HG03457 (cell line): ENCODE data around the gene TUBB1.
A peak's percentile ranks its signal among the peaks of the same experiment; 100 is the strongest.
"Not testable (repeated sequence)": the region's sequence is repeated elsewhere in the genome, so short reads cannot be mapped to it uniquely, and the experiment has no call there.

Experiments
- ATAC-seq: cut with Tn5 transposase; IDR thresholded peaks from one replicate; pipeline ENCODE4 v1.9.1; 2021; ENCODE audit warnings: moderate number of reproducible peaks; ENCODE audit not compliant: unreplicated experiment

Gene TUBB1

GRCh38 chr20:59005523-59006166 lies 13.6 kb upstream of the TUBB1 start:
- ATAC-seq: peak; percentile 0

DNA sequence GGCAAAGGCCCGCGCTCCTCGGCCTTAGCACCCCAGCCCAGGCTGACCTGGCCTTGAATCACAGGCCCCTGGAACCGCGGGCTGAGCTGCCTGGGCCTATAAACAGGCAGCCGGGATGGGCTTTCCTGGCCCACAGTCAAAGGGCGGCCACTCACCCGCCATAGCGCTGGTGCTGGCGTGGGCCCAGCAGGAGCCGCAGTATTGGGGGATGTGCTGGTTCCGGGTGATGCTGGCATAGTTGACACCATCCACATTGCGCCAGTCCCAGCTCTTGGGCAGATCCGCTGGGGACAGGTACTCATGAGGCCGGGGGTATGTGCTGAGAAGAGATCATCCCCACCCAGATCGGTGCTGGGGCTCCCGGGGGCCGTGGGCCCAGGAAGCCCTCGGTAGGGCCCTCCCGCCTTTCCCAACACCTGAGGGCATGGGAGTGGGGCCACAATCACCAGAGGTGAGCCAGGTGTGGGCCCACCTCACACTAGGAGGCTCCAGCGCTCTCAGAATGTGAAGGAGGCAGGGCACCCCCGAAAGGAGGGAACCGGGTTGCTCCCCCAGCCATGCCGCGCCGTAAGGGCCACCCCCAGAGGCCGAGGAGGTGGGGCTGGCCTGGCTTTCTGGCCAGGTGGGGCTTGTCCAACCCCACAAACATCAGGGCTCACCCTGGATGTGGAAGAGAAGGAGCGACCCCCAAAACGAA lies 12.9 kb upstream of the TUBB1 start:
- ATAC-seq: no peak

DNA sequence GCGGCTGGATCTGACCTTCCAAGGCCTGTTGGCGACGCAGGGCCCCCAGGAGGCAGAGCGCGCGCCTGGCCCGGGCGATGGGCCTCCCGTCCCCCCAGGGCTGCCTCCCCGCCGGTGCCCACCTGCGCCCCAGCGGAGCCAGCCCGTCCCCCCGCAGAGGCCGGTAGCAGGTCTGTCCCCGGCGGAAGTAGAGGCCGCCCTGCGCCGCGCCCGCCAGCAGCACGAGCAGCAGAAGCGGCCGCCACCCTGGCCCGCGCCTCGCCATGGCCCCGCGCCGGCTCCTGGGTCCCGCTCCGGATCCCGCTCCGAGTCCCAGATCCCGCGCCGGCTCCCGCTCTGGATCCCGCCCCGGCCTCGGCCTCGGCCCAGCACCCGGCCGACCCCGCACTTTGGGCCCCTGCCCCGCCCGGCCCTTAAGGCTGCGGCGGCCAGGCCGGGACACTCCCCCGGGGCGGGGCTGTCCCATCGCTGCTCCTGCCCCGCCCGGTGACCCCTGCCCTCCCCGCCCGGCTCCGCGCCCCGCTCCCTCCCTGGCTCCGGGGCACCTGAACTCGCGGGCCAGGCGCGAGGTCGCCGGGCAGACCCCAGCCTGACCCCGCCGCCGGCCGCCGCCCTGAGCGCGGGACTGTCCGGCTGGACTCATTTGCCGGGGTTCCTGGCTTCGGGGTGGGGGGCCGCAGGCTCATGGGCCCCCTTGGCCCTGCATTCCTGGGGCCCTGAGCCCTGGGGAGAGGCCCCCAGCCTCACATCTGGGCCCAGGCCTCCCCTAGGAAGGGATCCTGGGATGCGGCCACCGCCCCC lies 12.2 kb upstream of the TUBB1 start, which contains the start of gene CTSZ:
Gene CTSZ (minus strand): TSS at position 391 of the 801 bp plus-strand sequence. CDS start 126 bp downstream, at position 265.
- ATAC-seq: no peak

DNA sequence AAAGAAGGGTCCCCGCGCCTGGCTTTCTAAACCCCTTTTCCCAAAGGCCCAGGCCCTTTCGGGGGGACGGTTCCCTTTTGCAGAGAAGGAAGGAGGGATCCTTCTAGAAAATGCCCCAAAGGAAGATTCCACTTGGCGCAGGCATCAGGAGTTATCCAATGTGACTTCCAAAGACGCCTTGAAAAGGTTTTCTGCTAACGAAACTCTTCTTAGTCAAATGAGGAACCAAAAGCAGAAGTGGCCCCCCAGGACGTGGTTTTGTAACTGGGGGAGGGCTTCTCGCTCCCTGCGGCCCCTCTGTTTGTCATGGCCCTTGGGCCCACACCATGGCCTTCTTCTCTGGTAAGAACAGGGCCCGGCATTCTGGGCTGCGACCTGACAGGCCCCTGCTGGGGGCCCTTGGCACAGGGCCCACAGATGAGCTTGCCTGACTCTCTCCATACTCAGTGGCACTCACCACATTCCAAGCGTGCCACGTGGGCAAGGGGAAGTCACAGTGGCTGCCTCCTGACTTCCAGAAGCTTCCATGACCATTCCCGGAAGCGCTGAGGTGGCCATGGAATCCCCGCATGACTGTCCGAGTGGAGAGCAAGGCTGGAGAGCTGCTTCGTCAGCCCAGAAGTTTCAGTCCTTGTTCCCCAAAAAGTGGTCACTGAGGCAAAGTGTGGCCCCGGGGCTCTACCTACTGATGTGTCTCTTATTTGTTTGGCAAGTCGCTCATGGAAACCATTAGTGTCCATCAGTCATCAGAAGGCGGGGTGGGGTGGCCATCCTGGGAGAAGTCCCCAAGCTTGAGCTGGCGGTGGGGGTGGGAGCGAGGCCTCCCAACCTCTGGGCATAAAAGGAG lies 11.3 kb upstream of the TUBB1 start:
- ATAC-seq: no peak

DNA sequence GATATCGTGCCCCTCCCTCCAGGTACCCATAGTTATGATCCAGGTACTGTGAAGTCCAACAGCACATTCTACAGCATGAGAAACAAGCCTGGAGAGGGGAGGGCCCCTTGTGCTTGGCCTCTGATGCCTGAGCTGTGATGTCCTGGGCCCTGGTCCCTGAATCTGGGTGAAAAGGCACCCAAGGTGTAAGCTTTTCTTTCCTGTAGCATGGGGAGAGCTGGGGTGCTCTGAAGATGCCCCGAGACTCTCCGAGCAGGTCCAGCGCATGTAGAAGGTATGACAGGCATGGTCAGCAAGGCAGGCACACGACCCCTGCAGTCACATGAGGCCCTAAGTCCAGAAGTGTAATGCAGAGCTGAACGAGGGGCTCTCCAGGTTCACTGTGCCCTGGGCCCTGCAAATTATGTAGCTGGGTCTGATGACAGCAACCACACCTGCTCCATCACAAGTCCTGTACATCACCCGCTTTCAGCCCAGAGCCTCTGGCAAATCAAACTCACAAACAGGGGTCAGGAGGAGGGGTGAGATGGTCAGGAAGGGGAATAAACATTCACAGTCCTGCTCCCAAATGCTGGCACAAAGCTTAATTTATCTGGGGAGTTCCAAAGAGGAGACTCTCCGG lies 10.4 kb upstream of the TUBB1 start:
- no peak for ATAC-seq

DNA sequence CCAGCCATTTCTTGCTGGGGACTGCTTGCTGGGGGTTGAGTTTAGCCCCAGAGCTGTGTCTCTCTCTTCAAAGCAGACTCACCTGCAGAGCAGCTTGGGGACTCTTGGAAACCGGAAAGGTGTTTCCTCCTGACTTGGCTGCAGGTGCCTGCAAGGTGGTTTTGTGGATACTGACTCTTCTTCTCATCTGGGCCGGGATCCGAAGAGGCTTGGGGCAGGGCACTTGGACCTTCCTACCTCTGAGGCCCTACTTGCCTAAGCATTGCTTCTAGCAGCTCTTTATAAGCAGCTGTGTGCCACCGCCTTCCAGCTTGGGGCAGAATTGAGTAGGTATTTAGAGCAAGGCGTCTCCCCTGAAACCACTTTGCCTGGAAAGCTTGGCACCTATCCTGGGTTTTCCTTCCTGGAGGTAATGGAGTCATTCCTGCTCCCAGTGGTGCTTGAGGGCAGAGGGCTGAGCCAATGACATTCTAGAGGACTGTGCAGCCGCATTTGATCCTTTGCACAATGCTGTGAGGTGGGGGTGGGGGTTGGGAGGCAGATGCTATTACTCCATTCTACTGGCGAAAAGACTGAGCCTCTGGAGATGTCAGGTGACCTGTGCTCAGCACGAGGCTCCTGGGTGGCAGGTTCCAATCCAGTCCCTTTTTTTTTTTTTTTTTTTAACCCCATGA lies 8.8 kb upstream of the TUBB1 start:
- ATAC-seq: no peak

- ATAC-seq: no peak
Observed at GRCh38 chr20:59010995-59011873, 8.0 kb upstream of the TUBB1 start.

GRCh38 chr20:59011874-59012157 lies 7.4 kb upstream of the TUBB1 start:
- not testable (repeated sequence) for ATAC-seq

GRCh38 chr20:59013031-59013951 lies 5.9 kb upstream of the TUBB1 start:
- no peak for ATAC-seq

DNA sequence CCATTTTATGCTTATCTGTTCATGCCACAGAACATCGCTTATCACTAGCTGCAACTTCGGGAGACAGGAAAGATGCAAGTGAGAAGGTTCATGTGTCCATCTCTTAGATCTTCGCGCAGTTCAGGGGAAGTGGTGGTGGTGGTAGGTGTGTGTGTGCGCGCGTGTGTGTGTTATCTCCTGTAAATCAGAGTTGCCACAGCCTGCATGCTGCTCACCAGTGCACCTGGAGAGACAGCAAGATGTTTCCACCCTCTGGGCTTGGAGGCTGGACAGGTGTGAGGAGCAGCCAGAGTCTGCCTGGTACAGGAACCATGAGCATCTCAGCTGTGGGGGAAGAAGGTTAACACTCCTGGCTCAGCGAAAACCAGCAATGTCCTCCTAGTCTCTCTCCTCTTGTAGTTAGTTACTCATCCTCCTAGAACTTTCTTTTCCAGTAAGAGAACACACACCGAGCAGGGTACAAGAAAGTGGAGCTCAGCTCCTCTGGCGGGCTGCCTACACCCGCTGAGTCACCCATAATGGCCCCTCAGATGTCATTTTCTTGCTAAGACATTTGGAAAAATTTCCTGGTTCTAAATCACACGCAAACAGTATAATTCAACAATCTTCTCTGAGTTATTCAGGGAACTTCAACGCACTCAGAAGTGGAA lies 5.1 kb upstream of the TUBB1 start:
- ATAC-seq: no peak

DNA sequence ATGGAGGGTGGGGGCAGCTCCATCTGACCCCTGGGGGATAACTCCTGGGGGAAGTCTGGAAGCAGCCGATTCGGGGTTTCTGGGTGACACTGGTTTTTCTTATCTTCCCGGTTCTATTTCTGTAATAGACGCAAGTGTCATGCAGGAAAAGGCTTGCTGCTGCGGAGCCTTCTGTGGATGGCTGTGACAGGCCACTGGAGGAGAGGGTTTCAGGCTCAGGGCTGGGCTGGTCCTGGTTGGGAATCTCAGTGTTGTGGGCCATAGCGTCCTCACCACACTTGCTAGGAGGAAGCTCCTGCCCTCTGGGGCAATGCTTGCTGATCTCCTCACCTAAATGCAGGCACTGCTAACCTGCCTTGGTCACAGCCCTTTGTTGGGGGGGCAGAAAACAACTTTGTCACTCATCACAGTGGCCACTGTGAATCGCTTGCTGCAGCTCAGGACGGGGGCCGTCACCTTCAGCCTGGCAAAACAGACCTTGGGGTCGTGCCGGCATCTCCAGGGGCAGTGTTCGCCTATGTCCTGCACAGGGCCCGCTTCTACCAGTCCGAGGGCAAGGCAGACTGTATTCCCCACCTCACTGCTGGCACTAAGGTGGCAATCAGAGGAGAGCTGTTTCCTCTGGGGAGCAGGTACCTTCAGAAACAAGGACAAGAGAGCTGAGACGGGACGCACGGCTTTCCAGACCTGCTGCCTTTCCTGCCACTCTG lies 4.4 kb upstream of the TUBB1 start:
- no peak for ATAC-seq

DNA sequence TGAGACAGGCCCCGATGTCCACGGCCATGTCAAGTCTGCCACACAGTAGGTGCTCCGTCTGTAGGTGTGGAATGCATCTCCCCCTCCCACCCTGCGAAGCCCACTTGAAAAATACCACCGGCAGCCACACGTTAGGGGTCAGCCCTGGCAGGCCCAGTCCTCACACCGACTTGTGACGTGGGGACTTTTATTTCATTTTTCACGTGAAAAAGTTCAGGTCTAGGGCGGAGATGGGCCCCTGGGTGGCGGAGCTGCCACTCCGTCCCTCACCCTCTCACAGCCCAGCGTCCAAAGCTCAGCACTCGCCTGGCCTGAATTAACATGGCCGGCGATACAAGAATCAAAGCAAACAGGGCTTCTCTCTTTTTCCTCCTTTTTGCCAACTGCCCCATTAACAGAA lies 3.8 kb upstream of the TUBB1 start:
- no peak for ATAC-seq

- ATAC-seq: no peak
Observed at GRCh38 chr20:59015812-59016711, 3.2 kb upstream of the TUBB1 start.

DNA sequence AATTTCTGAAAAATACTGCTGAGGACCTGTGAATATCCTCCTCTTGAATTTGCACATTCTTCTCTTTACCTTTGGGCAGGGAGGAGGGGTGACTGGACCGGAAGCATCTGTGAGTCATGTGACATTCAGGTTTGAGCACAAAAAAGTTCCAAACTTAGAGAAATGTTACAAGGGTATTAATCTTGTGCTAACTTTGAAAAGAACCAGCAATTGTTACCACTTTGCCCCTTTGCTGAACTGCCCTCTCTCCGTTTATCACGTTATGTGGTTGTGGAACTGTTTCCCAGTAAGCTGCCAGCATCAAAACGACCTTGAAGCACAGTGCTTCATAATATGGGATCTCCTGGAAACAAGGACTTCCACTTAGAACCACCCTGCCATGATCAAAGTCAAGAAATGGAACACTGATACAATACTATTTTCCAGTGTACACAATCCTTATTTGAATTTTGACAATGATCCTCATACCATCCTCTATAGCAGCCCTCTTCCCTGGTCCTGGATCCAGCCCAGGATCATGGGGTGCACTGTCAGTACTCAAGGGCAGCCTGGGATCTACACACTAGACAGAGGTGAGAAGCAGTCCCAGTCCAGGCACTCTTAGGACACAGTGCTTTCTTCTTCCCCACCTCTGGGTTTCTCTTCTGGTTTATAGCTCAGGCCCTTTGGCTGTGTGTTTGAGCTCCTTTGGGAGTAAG lies 2.3 kb upstream of the TUBB1 start:
- ATAC-seq: no peak

- ATAC-seq: no peak
Observed at GRCh38 chr20:59017493-59018231, 1.6 kb upstream of the TUBB1 start.
